ENCODE measurements around the gene LRFN3. TPM values are rescaled to one million over a fixed set of nuclear protein-coding genes. Genes with fewer than 3 reads are reported as not detected.
A peak's percentile ranks its signal among the peaks of the same experiment; 100 is the strongest.

LRFN3 gene
- total and polyA plus RNA-seq, 2 of the 4 experiments (the other 2 are of a cell fraction), result 0.36 to 4.8 TPM

- Histone ChIP-seq H3K56ac (ENCODE audit: extremely low read depth, insufficient read depth, low read length) (no peak overlapping the region), H3K27me3 (ENCODE audit: control insufficient read depth, insufficient read depth, low read length) (no peaks in the 10 kb centered on the region), H3K18ac (ENCODE audit: low read depth, low read length) (no peak overlapping the region), H3K4ac (ENCODE audit: low read depth, low read length) (peak overlapping the region; percentile 65; the same call in 1 of the 2 replicates), H3K79me1 (ENCODE audit: low read depth in 1 of 2, low read length in 2 of 2) (no peaks in the 10 kb centered on the region; a peak in 2 of 4 replicates), H4K5ac (ENCODE audit: low read depth, low read length) (no peak overlapping the region), H2BK120ac (ENCODE audit: low read depth, low read length) (no peak overlapping the region; the same call in 1 of the 2 replicates), H2BK20ac (ENCODE audit: low read depth, low read length) (no peak overlapping the region), H4K20me1 (ENCODE audit: insufficient read depth, low read length) (no peaks in the 10 kb centered on the region), H4K91ac (ENCODE audit: insufficient read depth, low read depth, low read length) (no peak overlapping the region), H3K4me1 (ENCODE audit: control insufficient read depth, insufficient read depth, low read length) (peaks cover 22% of the 10 kb centered on the region), H3K4me3 (ENCODE audit: insufficient read depth, low read depth, low read length) (no peak overlapping the region), H2AK9ac (replicated peaks; ENCODE audit: low read depth, low read length, poor library complexity) (no peak overlapping the region), H3K9me3 (ENCODE audit: control insufficient read depth, insufficient read depth, low read length) (no peaks in the 10 kb centered on the region), H3K36me3 (ENCODE audit: control insufficient read depth, insufficient read depth, low read length) (no peaks in the 10 kb centered on the region), H3K14ac (replicated peaks; ENCODE audit: low read depth, low read length) (no peak overlapping the region), H3K9me1 (ENCODE audit: insufficient read depth, low read length) (peaks cover 14% of the 10 kb centered on the region), H4K8ac (ENCODE audit: low read depth in 2 of 2, low read length in 2 of 2) (peak overlapping the region in 1 of 2 experiments; percentile 74; a peak in 1 of 4 replicates), H2BK15ac (ENCODE audit: low read depth, low read length) (0 out of 3 replicates have a peak overlapping the region, but pooled peaks have one; percentile 38), H3K9ac (ENCODE audit: low read depth, low read length) (no peak overlapping the region), H2BK5ac (ENCODE audit: low read depth, low read length, poor library complexity, severe bottlenecking) (no peak overlapping the region), H3K27ac (ENCODE audit: insufficient read depth, low read length) (no peak overlapping the region), H2AK5ac (ENCODE audit: low read depth, low read length) (peak overlapping the region; percentile 88; the same call in 1 of the 2 replicates), H3K4me2 (ENCODE audit: low read depth, low read length) (no peak overlapping the region), H3K23ac (ENCODE audit: low read depth, low read length) (no peak overlapping the region), H2AFZ (replicated peaks; ENCODE audit: low read length, poor library complexity) (no peak overlapping the region)
- DNase-seq (no peak), ATAC-seq (ENCODE audit: low read depth) (no peak)
- 59% methylated on average over 4 of the region's 12 CpGs; no CpG with 5 or more reads in 1 of the 2 experiments for WGBS, 2 experiments (ENCODE audit: extremely low coverage in 2 of 2, insufficient read length in 1 of 2)
- ChIA-PET POLR2A (ENCODE audit: unreplicated experiment) (no interaction called here), CTCF (no interaction called here)
- dilution Hi-C loops (cut with HindIII; ENCODE audit: low sequenced_read_pairs, unreplicated experiment), result no loop called here
- intact Hi-C loops (cut with micrococcal nuclease), result no loop called here
- in situ Hi-C loops (cut with MboI; ENCODE audit: low sequenced_read_pairs), result no loop called here
- BruUV-seq (replicated peaks), result no TSS peak
- no peak for TF ChIP-seq CEBPB (IDR thresholded peaks at IDR 0.05; ENCODE audit: low read depth, low read length)
- no peak for TF ChIP-seq POLR2A (IDR thresholded peaks at IDR 0.05; ENCODE audit: low read depth, low read length)
- TF ChIP-seq MAZ (IDR thresholded peaks at IDR 0.05; ENCODE audit: borderline replicate concordance, low read depth, low read length), result no peak
- no peak for TF ChIP-seq USF2 (IDR thresholded peaks at IDR 0.05; ENCODE audit: low read depth, low read length)
- no peak for TF ChIP-seq MAFK (IDR thresholded peaks at IDR 0.05; ENCODE audit: low read depth, low read length)
- no peak for TF ChIP-seq RFX5 (IDR thresholded peaks at IDR 0.05; ENCODE audit: low read depth, low read length)
Observed at GRCh38 chr19:35907377-35907745, 28.8 kb upstream of the LRFN3 start.
